Subcutaneous adipose tissue (tissue), 4 donors: ENCODE results near the gene OR6N2. TPM values are rescaled to one million over a fixed set of nuclear protein-coding genes. Genes with fewer than 3 reads are reported as not detected.

Experiments used
- small RNA-seq: library from RNA; depleted of rRNA; stranded (forward); fragments of <200 nt; gene quantifications from one replicate; pipeline ENCODE3, GENCODE V24; 2016
- total RNA-seq, 4 donors: library from RNA; depleted of rRNA; stranded (reverse); fragments of >200 nt; gene quantifications; one replicate each; pipeline ENCODE4 v1.1.0, GENCODE V29; 2016
- TF ChIP-seq, protein P1 (sequence below): fragments of 450-650 bp; IDR thresholded peaks from one replicate; pipeline ENCODE4 v1.5.1; 2016; ENCODE audit warnings: low read depth, mild to moderate bottlenecking, control low read depth, antibody characterized with exemption, moderate library complexity

Gene OR6N2
- total RNA-seq, 4 donors from 2014 or later = not detected

DNA sequence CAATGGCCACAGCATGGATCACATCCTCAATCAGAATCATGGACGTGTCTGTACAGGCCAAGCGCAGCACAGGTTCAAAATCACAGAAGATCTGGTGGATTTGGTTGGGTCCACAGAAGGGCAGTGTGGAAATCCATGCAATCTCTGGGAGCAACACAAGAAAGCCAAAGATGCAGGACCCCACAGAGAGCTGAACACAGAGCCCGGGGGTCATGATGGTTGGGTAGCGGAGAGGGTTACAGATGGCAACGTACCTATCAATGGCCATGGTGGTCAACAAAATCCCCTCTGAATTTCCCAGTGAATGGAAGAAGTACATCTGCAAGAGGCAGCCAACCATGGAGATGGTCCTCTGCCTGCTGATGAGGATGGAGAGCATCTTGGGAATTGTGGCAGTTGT, 56.6 kb downstream of the OR6N2 start:
- TF ChIP-seq, protein P1, sequence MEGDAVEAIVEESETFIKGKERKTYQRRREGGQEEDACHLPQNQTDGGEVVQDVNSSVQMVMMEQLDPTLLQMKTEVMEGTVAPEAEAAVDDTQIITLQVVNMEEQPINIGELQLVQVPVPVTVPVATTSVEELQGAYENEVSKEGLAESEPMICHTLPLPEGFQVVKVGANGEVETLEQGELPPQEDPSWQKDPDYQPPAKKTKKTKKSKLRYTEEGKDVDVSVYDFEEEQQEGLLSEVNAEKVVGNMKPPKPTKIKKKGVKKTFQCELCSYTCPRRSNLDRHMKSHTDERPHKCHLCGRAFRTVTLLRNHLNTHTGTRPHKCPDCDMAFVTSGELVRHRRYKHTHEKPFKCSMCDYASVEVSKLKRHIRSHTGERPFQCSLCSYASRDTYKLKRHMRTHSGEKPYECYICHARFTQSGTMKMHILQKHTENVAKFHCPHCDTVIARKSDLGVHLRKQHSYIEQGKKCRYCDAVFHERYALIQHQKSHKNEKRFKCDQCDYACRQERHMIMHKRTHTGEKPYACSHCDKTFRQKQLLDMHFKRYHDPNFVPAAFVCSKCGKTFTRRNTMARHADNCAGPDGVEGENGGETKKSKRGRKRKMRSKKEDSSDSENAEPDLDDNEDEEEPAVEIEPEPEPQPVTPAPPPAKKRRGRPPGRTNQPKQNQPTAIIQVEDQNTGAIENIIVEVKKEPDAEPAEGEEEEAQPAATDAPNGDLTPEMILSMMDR = no peak

Small RNAs within 50 kb of the gene (small RNA-seq; reads per million reads assigned to genes)
- gene OR2AQ1P = not detected

Other genes starting within 250 kb of the OR6N2 start
- not detected for gene OR6Y1, start 226.8 kb downstream of the OR6N2 start, total RNA-seq
- gene OR6P1, start 210.6 kb downstream of the OR6N2 start, total RNA-seq = not detected
- not detected for gene OR10X1, start 201.3 kb downstream of the OR6N2 start, total RNA-seq
- not detected for gene OR10Z1, start 175.9 kb downstream of the OR6N2 start, total RNA-seq
- gene SPTA1, start 94.5 kb downstream of the OR6N2 start, total RNA-seq = under 1 TPM in 3 of 4 donors, not detected in 1; 0.38 to 0.88 (median 0.68) TPM
- gene OR6K2, start 80.6 kb downstream of the OR6N2 start, total RNA-seq = not detected
- not detected for gene OR6K3, start 60.5 kb downstream of the OR6N2 start, total RNA-seq
- gene OR6K6, start 26.5 kb downstream of the OR6N2 start, total RNA-seq = not detected
- gene OR6N1, start 9.0 kb downstream of the OR6N2 start, total RNA-seq = not detected
- gene MNDA, start 50.1 kb upstream of the OR6N2 start, total RNA-seq = 10 to 100 TPM in 3 of 4 donors, 1 to 10 TPM in 1; 5.8 to 54.6 (median 12.9) TPM
- gene PYHIN1, start 150.3 kb upstream of the OR6N2 start, total RNA-seq = 1 to 10 TPM; 2.9 to 9.3 (median 5.8) TPM
- 100 to 1,000 TPM in 3 of 4 donors, 10 to 100 TPM in 1; 71.4 to 134 (median 116) TPM for gene IFI16, start 228.7 kb upstream of the OR6N2 start, total RNA-seq